Cardiac fibroblast (primary cell): ENCODE measurements around the gene HS3ST1.

Experiments
- DNase-seq, 2 donors: peaks; one replicate each; pipeline versions ENCODE4 v3.0.0 to v3.0.0-alpha.2; 2010; ENCODE audit warnings: low read depth in 2 of 2
- H3K4me3 ChIP-seq, 2 donors: replicated peaks in 1 of 2; 1 replicate in 1 of 2; 2 replicates in 1 of 2; pipeline ENCODE4 v1.5.1; 2011; ENCODE audit warnings: low read depth in 2 of 2, low read length in 2 of 2, mild to moderate bottlenecking in 2 of 2, moderate library complexity in 1 of 2
- TF ChIP-seq, protein P1 (sequence below): IDR thresholded peaks from one replicate; pipeline ENCODE4 v1.5.1; 2011; ENCODE audit warnings: low read depth, mild to moderate bottlenecking, low read length, inconsistent platforms

The HS3ST1 gene

DNA sequence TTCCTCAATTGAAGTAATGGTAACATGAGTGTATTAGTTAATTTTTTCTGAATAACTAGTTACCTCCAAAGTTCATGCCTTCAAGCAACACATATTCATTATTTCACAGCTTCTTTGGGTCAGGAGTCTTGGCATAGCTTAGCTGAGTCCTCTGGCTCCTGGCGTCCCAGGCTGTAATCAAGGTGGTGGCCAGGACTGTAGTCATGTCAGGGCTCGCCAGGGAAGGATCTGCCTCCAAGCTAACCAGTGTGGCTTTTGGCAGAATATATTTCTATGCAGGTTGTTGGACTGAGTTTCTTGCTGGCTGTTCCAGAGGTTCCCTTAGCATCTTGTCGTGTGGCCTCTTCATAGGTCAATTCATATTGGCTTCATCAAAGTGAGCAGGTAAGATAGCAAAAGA lies 10.0 kb upstream of the HS3ST1 start:
- TF ChIP-seq, protein P1, sequence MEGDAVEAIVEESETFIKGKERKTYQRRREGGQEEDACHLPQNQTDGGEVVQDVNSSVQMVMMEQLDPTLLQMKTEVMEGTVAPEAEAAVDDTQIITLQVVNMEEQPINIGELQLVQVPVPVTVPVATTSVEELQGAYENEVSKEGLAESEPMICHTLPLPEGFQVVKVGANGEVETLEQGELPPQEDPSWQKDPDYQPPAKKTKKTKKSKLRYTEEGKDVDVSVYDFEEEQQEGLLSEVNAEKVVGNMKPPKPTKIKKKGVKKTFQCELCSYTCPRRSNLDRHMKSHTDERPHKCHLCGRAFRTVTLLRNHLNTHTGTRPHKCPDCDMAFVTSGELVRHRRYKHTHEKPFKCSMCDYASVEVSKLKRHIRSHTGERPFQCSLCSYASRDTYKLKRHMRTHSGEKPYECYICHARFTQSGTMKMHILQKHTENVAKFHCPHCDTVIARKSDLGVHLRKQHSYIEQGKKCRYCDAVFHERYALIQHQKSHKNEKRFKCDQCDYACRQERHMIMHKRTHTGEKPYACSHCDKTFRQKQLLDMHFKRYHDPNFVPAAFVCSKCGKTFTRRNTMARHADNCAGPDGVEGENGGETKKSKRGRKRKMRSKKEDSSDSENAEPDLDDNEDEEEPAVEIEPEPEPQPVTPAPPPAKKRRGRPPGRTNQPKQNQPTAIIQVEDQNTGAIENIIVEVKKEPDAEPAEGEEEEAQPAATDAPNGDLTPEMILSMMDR = no peak

DNA sequence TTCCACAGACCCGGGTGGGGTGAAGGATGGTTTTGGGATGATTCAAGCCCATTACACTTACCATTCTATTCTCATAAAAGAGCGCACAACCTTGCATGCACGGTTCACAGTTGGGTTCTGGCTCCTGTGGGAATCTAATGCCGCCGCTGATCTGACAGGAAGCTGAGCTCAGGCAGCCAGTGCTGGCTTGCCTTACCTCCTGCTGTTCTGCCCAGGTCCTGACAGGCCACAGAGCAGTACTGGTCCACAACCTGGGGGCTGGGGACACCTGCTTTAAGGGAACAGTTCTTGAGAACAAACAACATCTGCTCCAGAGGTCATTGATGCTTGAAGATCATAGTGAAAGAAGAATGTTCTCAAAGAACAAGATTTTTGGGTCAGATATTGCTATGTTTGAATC lies 8.0 kb upstream of the HS3ST1 start:
- TF ChIP-seq, protein P1 = no peak
- DNase-seq = no peak
- no peak overlapping the region for H3K4me3 ChIP-seq

More for the DNA sequence above, 10.0 kb upstream of the HS3ST1 start:
- DNase-seq = no peak
- H3K4me3 ChIP-seq = no peak overlapping the region

DNA sequence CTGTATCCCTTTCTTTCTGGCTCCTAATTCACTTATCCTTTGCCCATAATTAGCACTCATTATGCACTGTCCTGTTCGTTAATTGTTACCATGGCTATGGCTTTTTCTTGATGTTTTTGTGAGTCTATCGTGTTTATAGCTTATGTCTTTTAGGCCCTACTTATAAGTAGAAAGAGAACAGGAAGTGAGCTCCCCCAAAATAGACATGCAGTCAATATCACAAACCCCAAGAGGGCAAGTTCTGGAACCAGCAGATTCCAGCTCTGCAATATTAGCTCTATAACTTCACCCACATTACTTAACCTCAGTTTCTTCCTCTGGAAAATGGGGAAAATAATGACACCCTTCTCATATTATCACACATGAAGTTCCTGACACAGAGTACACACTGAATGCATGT lies 7.4 kb upstream of the HS3ST1 start:
- TF ChIP-seq, protein P1 = no peak
- no peak for DNase-seq
- no peak overlapping the region for H3K4me3 ChIP-seq

DNA sequence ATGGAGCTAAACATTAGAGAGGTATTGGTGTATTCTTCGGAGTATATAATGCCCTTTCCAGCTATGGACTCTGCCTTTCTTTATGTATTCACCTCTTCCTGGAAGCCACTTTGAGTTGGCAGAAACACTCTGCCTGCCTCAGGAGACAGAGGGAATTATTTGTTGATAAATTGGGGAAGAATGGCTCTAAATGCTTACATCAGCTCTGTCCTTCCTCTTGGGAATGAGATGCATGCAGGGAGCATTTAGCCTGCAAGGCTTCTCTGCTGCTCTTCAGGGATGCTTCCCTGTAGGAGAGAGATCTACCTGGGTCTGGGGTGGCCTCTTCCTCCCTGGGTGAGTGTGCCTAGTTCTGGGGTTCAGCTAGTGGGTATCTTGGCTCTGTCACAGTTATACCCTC lies 6.9 kb upstream of the HS3ST1 start:
- TF ChIP-seq, protein P1 = no peak
- DNase-seq = no peak
- H3K4me3 ChIP-seq = no peak overlapping the region

DNA sequence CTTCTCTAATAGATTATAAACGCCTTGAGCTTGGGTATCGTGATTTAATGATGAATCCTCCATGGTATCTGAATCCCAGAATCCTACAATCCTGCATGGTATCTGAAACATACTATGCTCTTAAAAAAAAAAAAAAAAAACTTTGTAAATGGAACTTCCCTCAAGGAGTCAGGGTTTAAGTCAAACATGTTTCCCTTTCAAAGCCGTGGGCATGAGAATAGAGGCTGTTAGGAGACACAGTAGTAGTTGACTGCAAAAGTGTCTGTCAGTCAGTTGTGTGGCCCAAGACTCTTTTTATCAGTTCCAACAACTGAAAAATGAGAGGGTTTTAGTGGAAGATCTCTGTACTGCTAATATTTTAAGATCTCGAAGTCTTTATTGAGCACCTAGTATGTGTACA lies 2.4 kb upstream of the HS3ST1 start:
- H3K4me3 ChIP-seq = no peak overlapping the region
- DNase-seq = no peak
- TF ChIP-seq, protein P1 = no peak

DNA sequence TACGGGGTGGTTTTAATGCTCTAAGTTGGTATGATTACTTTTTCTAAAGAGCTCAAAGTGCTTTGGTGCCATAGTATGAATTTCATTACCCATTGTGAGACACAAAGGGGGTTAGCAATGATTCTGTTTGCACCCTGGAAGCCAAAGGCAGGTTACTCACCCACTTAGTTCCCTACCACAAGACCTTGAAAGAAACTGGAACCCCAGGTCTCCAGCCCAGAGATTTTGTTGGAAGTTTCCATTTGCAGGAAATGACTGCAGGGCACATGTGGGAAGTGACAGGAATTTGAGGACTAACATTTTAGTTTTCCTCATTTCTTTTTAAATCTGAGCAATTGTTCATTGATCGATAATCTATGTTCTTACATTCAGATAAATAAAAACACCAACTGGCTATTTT lies 1.8 kb upstream of the HS3ST1 start:
- DNase-seq = no peak
- H3K4me3 ChIP-seq = no peak overlapping the region
- TF ChIP-seq, protein P1 = no peak

DNA sequence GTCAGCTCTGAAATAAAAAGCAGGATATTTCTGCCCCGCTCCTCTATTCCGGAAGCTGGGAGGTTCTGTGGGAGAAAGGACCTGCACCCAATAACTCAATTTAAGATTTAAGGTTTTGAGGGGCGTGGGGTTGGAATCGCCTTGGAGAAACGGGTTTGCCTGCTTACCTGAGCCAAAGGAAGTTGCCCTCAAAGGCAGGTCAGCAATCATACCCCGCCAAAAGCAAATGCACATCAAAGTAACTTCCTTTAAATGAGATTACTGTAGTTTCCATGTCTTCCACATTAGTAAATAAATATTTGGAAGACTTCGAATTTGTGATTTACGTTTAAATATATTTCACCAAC lies 978 bp upstream of the HS3ST1 start:
- DNase-seq = no peak
- peak overlapping the region in 1 of 2 donors; percentile 67 for H3K4me3 ChIP-seq
- TF ChIP-seq, protein P1 = no peak
